Activated naive CD4-positive, alpha-beta T cell treated with anti-CD3 and anti-CD28 coated beads, Interleukin-2, amount 50 U/mL, for 72 hours (primary cell): ENCODE data around the gene SEMA5A. TPM values are rescaled to one million over a fixed set of nuclear protein-coding genes. Genes with fewer than 3 reads are reported as not detected.

ENCODE experiments used
- ATAC-seq, 2 donors: fragments of 150-1000 bp; cut with Tn5 transposase; 2 replicates each; pipeline ENCODE4 v1.10.0; 2021; ENCODE audit warnings: mild to moderate bottlenecking in 2 of 2, moderate library complexity in 2 of 2
- DNase-seq, 2 donors: peaks; one replicate each; pipeline ENCODE4 v3.0.0; 2021 to 2022; ENCODE audit warnings: low spot score in 2 of 2
- H3K27ac Mint-ChIP-seq, 2 donors: one replicate each; pipeline ENCODE4 v1.8.0; 2022; ENCODE audit warnings: mild to moderate bottlenecking in 2 of 2, mixed read lengths in 2 of 2
- H3K36me3 Mint-ChIP-seq, 2 donors: one replicate each; pipeline ENCODE4 v1.8.0; 2022; ENCODE audit warnings: mixed read lengths in 2 of 2
- H3K9me3 Mint-ChIP-seq, 2 donors: one replicate each; pipeline ENCODE4 v1.8.0; 2022; ENCODE audit warnings: mixed read lengths in 2 of 2
- total RNA-seq, 2 donors: library from RNA; stranded (reverse); gene quantifications; one replicate each; pipeline ENCODE4 v1.2.3, GENCODE V29; 2022

Gene SEMA5A
- total RNA-seq, 2 donors from 2014 or later: not detected

DNA sequence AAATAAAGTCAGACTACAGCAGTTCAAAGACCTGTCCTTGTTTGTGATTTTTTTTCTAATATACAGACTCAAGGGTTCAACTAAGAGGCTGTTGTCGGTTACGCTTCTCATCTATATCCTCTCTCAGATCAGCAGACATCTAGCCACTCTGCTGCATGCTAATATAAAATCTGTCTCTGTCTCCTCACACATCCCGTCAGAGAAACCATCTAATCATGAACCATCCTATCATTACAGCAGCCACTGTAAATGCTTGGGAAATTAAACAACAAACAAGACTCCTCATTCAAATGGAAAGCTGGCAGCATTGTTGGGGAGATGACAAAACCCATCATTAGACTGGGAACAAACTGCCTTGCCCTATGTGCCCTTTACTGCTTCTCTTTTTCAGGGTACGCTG lies 94.8 kb downstream of the SEMA5A start:
- Mint-ChIP-seq H3K27ac (no peak overlapping the region), H3K9me3 (peaks cover 7 to 13% of the 10 kb centered on the region in 2 donors), H3K36me3 (peaks cover 0 to 1% of the 10 kb centered on the region in 2 donors)
- DNase-seq (no peak), ATAC-seq (no peak)

GRCh38 chr5:9447691-9448090 lies 98.2 kb downstream of the SEMA5A start:
- H3K36me3 Mint-ChIP-seq: peaks cover 0 to 4% of the 10 kb centered on the region in 2 donors
- H3K27ac Mint-ChIP-seq: peak overlapping the region in 1 of 2 donors; percentile 25
- H3K9me3 Mint-ChIP-seq: peaks cover 13 to 15% of the 10 kb centered on the region in 2 donors
- ATAC-seq: no peak
- no peak for DNase-seq

DNA sequence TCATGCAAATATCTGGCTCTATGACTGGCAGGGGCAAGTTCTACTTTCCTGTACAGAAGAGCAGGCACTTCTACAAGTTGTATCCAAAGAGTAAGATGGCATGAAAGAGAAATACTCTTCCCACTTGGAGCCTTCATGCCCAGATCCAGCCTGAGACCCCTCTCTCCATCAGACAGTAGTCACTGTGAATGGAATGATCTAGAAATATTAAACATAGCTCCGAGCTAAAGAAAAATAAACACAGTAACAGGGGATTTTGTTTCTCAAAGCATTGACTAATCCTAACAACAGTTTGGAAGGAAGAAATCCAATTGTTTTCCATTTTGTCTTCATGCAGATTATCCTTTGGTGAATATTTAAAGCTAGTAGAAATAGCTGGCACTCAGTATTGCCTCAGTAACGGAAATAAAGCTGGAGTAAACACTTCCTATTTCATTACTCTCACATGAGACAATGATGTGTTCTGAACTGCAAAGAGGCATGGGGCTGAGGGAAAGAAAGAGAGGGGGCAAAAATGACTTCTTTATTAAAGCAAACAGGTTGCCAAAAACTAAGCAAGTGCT lies 100.0 kb downstream of the SEMA5A start:
- ATAC-seq (no peak), DNase-seq (no peak)
- H3K27ac Mint-ChIP-seq: no peak overlapping the region
- peaks cover 21 to 23% of the 10 kb centered on the region in 2 donors for H3K9me3 Mint-ChIP-seq
- peaks cover 0 to 11% of the 10 kb centered on the region in 2 donors for H3K36me3 Mint-ChIP-seq

DNA sequence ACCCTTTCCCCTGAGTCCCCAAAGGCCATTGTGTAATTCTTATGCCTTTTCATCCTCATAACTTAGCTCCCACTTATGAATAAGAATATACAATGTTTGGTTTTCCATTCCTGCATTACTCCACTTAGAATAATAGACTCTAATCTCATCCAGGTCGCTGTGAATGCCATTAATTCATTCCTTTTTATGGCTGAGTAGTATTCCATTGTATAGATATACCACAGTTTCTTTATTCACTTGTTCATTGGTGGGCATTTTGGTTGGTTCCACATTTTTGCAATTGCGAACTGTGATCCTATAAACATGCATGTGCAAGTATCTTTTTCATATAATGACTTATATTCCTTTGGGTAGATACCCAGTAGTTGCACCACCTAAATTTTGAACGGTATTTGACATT lies 101.5 kb downstream of the SEMA5A start:
- peaks cover 20 to 23% of the 10 kb centered on the region in 2 donors for H3K9me3 Mint-ChIP-seq
- peaks cover 0 to 12% of the 10 kb centered on the region in 2 donors for H3K36me3 Mint-ChIP-seq
- no peak overlapping the region for H3K27ac Mint-ChIP-seq
- ATAC-seq (no peak), DNase-seq (no peak)

DNA sequence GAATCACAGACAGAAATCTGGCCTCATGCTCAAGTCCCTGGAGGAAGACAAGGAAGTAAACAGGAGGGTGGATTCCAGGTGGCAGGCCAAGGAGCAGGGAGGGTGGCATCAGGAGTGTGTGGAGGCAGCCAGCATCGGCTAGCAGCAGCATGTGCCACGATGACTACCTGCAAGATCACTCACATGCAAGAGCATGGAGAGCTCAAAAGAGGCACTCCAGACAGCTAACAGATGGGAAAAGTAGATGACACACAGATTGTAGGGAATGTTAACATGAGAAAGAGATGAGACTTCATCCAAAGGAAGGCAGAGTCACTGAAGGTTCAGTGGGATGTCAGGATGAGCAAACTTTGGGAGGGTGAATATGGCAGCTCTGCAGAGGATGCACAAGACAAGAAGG lies 104.3 kb downstream of the SEMA5A start:
- peaks cover 0 to 12% of the 10 kb centered on the region in 2 donors for H3K36me3 Mint-ChIP-seq

DNA sequence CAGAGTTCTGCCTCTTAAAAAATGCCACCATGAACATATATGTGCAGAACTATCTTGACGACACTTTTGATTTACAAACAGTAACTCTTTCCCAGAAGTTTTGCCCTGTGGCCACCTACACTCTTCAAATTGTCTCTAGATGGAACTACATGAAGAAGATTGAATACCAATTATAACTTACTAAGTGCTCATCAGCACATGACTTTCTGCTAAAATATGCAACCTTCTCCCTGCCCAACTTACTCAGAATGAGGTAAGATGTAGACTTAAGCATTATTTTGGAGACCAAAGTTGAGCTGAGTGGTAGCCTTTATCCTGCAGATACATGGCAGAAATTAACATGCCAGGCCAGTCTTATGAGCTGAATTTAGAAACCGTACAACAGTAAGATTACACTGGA lies 105.4 kb downstream of the SEMA5A start:
- no peak for DNase-seq
- ATAC-seq: no peak
- no peak overlapping the region for H3K27ac Mint-ChIP-seq
- peaks cover 0 to 12% of the 10 kb centered on the region in 2 donors for H3K36me3 Mint-ChIP-seq
- peaks cover 9 to 16% of the 10 kb centered on the region in 2 donors for H3K9me3 Mint-ChIP-seq

More for the DNA sequence above, 104.3 kb downstream of the SEMA5A start:
- peaks cover 9 to 16% of the 10 kb centered on the region in 2 donors for H3K9me3 Mint-ChIP-seq
- ATAC-seq: no peak
- no peak overlapping the region for H3K27ac Mint-ChIP-seq
- no peak for DNase-seq

GRCh38 chr5:9439531-9440292 lies 106.2 kb downstream of the SEMA5A start:
- Mint-ChIP-seq H3K9me3 (peaks cover 9 to 14% of the 10 kb centered on the region in 2 donors), H3K27ac (no peak overlapping the region)
- ATAC-seq: no peak

DNA sequence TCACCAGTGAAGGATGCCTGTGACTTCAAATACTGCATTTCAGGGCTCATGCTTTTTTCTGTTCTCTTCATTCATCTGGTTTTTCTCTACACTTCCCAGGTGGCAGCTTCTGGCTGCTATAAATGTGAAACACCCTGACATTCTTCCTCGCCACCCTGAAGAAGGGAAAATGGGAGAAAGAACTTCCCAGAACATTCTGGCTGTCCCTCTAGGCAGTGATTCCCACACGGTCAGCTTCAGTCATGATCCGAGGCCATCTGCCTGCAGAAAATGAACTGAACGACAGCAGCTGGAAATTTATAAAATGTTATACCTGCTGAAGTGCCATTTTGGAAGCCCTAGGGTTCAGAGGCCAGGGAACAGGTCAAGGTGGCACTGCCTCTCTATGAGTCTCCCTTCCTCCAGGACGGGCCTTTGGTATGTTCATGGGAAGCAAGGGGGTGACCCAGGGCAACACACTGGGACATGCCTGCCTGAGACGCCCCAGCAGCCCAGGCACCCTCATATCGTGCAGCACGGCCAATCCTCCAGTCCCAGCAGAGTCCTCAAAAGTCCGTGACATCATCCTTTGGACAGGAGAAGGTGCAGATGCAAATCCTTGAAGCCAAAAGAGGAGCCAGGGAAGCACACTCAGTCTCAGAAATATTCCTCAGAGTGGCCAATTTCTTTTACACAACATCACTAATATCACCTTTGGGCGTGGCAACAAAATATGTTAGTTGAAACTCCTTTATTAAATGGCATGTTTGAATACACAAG lies 107.1 kb downstream of the SEMA5A start:
- DNase-seq (no peak), ATAC-seq (no peak)
- H3K27ac Mint-ChIP-seq: no peak overlapping the region
- peaks cover 0 to 12% of the 10 kb centered on the region in 2 donors for H3K36me3 Mint-ChIP-seq
- peaks cover 9% of the 10 kb centered on the region in 2 donors for H3K9me3 Mint-ChIP-seq

More at GRCh38 chr5:9439531-9440292, 106.2 kb downstream of the SEMA5A start:
- H3K36me3 Mint-ChIP-seq: peaks cover 0 to 12% of the 10 kb centered on the region in 2 donors
- no peak for DNase-seq

- Mint-ChIP-seq H3K36me3 (peaks cover 0 to 8% of the 10 kb centered on the region in 2 donors), H3K27ac (no peak overlapping the region), H3K9me3 (peaks cover 9% of the 10 kb centered on the region in 2 donors)
- DNase-seq (no peak), ATAC-seq (no peak)
Measured at GRCh38 chr5:9437741-9438240, 108.1 kb downstream of the SEMA5A start.

- H3K9me3 Mint-ChIP-seq: peaks cover 0 to 4% of the 10 kb centered on the region in 2 donors
- no peak overlapping the region for H3K27ac Mint-ChIP-seq
- ATAC-seq (no peak), DNase-seq (no peak)
- no peaks in the 10 kb centered on the region for H3K36me3 Mint-ChIP-seq
Measured at GRCh38 chr5:9431496-9432258, 114.2 kb downstream of the SEMA5A start.

GRCh38 chr5:9431151-9431495 lies 114.8 kb downstream of the SEMA5A start:
- no peak for DNase-seq
- ATAC-seq: no peak
- Mint-ChIP-seq H3K9me3 (peaks cover 0 to 4% of the 10 kb centered on the region in 2 donors), H3K27ac (no peak overlapping the region), H3K36me3 (no peaks in the 10 kb centered on the region)

- ATAC-seq (no peak), DNase-seq (no peak)
- no peak overlapping the region for H3K27ac Mint-ChIP-seq
- peaks cover 0 to 4% of the 10 kb centered on the region in 2 donors for H3K9me3 Mint-ChIP-seq
- no peaks in the 10 kb centered on the region for H3K36me3 Mint-ChIP-seq
Measured at GRCh38 chr5:9430306-9430705, 115.6 kb downstream of the SEMA5A start.

- ATAC-seq (no peak), DNase-seq (no peak)
- Mint-ChIP-seq H3K27ac (no peak overlapping the region), H3K36me3 (no peaks in the 10 kb centered on the region), H3K9me3 (peaks cover 0 to 4% of the 10 kb centered on the region in 2 donors)
Measured at GRCh38 chr5:9429691-9430215, 116.1 kb downstream of the SEMA5A start.

- Mint-ChIP-seq H3K27ac (no peak overlapping the region), H3K36me3 (no peaks in the 10 kb centered on the region), H3K9me3 (peaks cover 0 to 4% of the 10 kb centered on the region in 2 donors)
- ATAC-seq (no peak), DNase-seq (no peak)
Measured at GRCh38 chr5:9428272-9428671, 117.6 kb downstream of the SEMA5A start.

- Mint-ChIP-seq H3K36me3 (no peaks in the 10 kb centered on the region), H3K9me3 (no peaks in the 10 kb centered on the region), H3K27ac (no peak overlapping the region)
- DNase-seq: no peak
- no peak for ATAC-seq
Measured at GRCh38 chr5:9425710-9426109, 120.2 kb downstream of the SEMA5A start.

- DNase-seq: no peak
- peaks cover 9 to 10% of the 10 kb centered on the region in 2 donors for H3K9me3 Mint-ChIP-seq
- no peak for ATAC-seq
Measured at GRCh38 chr5:9423571-9423970, 122.3 kb downstream of the SEMA5A start.

More at GRCh38 chr5:9423571-9423970, 122.3 kb downstream of the SEMA5A start:
- Mint-ChIP-seq H3K27ac (no peak overlapping the region), H3K36me3 (peaks cover 7% of the 10 kb centered on the region in 2 donors)
